H1 (cell line): ENCODE results near the gene ITPKC. TPM values are rescaled to one million over a fixed set of nuclear protein-coding genes. Genes with fewer than 3 reads are reported as not detected.
A peak's percentile ranks its signal among the peaks of the same experiment; 100 is the strongest.

Experiments
- BCL11A ChIP-seq, 2 experiments: IDR thresholded peaks; one replicate each; pipeline ENCODE4 v1.6.1; 2011; ENCODE audit warnings: low read depth in 2 of 2, low read length in 2 of 2, mild to moderate bottlenecking in 2 of 2
- CHD7 ChIP-seq: fragments of 300-600 bp; sonication (generic); IDR thresholded peaks from 2 replicates; pipeline ENCODE4 v1.7.1; 2012; ENCODE audit warnings: low read length, moderate library complexity, mild to moderate bottlenecking, inconsistent platforms; ENCODE audit not compliant: insufficient replicate concordance
- CREB1 ChIP-seq: IDR thresholded peaks from 2 replicates; pipeline ENCODE4 v1.6.1; 2012; ENCODE audit warnings: inconsistent platforms
- HDAC2 ChIP-seq, 2 experiments: fragments of 300-600 bp in 1 of 2; sonication (generic) in 1 of 2; IDR thresholded peaks; 2 replicates each; pipeline ENCODE4 v1.6.1; 2011 to 2012; ENCODE audit warnings: low read depth in 2 of 2, low read length in 2 of 2, mild to moderate bottlenecking in 2 of 2, moderate library complexity in 2 of 2, borderline replicate concordance in 1 of 2, inconsistent platforms in 1 of 2
- KDM1A ChIP-seq: fragments of 200-600, 300-600 bp; sonication (generic); IDR thresholded peaks from 2 replicates; pipeline ENCODE4 v1.7.1; 2016; ENCODE audit warnings: mild to moderate bottlenecking, low read length, borderline replicate concordance
- POLR2A ChIP-seq, 2 experiments: IDR thresholded peaks; 1 replicate in 1 of 2; 2 replicates in 1 of 2; pipeline ENCODE4 v1.6.1; 2011; ENCODE audit warnings: low read depth in 2 of 2, low read length in 2 of 2, mild to moderate bottlenecking in 2 of 2; ENCODE audit errors: control extremely low read depth in 1 of 2
- POLR2AphosphoS5 ChIP-seq: IDR thresholded peaks from 2 replicates; pipeline ENCODE4 v1.6.1; 2011; ENCODE audit warnings: low read depth, low read length
- RFX5 ChIP-seq: IDR thresholded peaks from 2 replicates; pipeline ENCODE4 v1.6.1; 2011; ENCODE audit warnings: low read depth, low read length, improper control_type of control experiment, borderline replicate concordance
- TBP ChIP-seq: IDR thresholded peaks from 2 replicates; pipeline ENCODE4 v1.6.1; 2011; ENCODE audit warnings: low read depth, low read length, improper control_type of control experiment
- polyA plus RNA-seq, 7 experiments: library from polyadenylated mRNA; depleted of rRNA in 3 of 7; stranded (reverse) in 5 of 7; unstranded in 2 of 7; fragments of >200 nt in 5 of 7; fragments of 200-250 nt in 2 of 7; gene quantifications; 1 replicate in 5 of 7; 2 replicates in 1 of 7; 4 replicates in 1 of 7; pipeline versions ENCODE4 v1.2.1 to v1.2.3, GENCODE V29; 2011 to 2013; ENCODE audit warnings: missing spikeins in 2 of 7, mixed read lengths in 2 of 7
- total RNA-seq: library from RNA; stranded (reverse); fragmentation: NEBNext Ultra II Directional; extraction: Animal tissue kit (Norgen Biotek cat#: 25700); gene quantifications from 2 replicates; pipeline ENCODE4 v1.2.1, GENCODE V29; 2021

ITPKC gene
- total and polyA plus RNA-seq, 2 of the 8 experiments (the other 6 are each of a cell fraction or from before 2014, with no cell fraction given): 5.2 to 8.9 TPM

GRCh38 chr19:40776932-40777644 lies 60.2 kb downstream of the ITPKC start (continued):
- TF ChIP-seq CHD7 (no peak), HDAC2 (IDR thresholded peaks at IDR 0.05; ENCODE audit: borderline replicate concordance in 1 of 2, low read depth in 2 of 2, low read length in 2 of 2) (peak in 1 of 2 experiments; percentile 95; a peak in 1 of 4 replicates), KDM1A (peak; percentile 99), RFX5 (peak; percentile 99), POLR2A (IDR thresholded peaks at IDR 0.05; ENCODE audit: control extremely low read depth in 1 of 2, low read depth in 2 of 2, low read length in 2 of 2) (no peak), POLR2AphosphoS5 (no peak), TBP (peak; percentile 26; the same call in 1 of the 2 replicates), CREB1 (peak; percentile 96), BCL11A (IDR thresholded peaks at IDR 0.05; ENCODE audit: low read depth in 2 of 2, low read length in 2 of 2) (no peak)
